Measurements from ENCODE around the gene SEC16B.

SEC16B gene, protein sequence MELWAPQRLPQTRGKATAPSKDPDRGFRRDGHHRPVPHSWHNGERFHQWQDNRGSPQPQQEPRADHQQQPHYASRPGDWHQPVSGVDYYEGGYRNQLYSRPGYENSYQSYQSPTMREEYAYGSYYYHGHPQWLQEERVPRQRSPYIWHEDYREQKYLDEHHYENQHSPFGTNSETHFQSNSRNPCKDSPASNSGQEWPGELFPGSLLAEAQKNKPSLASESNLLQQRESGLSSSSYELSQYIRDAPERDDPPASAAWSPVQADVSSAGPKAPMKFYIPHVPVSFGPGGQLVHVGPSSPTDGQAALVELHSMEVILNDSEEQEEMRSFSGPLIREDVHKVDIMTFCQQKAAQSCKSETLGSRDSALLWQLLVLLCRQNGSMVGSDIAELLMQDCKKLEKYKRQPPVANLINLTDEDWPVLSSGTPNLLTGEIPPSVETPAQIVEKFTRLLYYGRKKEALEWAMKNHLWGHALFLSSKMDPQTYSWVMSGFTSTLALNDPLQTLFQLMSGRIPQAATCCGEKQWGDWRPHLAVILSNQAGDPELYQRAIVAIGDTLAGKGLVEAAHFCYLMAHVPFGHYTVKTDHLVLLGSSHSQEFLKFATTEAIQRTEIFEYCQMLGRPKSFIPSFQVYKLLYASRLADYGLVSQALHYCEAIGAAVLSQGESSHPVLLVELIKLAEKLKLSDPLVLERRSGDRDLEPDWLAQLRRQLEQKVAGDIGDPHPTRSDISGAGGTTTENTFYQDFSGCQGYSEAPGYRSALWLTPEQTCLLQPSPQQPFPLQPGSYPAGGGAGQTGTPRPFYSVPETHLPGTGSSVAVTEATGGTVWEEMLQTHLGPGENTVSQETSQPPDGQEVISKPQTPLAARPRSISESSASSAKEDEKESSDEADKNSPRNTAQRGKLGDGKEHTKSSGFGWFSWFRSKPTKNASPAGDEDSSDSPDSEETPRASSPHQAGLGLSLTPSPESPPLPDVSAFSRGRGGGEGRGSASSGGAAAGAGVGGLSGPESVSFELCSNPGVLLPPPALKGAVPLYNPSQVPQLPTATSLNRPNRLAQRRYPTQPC

DNA sequence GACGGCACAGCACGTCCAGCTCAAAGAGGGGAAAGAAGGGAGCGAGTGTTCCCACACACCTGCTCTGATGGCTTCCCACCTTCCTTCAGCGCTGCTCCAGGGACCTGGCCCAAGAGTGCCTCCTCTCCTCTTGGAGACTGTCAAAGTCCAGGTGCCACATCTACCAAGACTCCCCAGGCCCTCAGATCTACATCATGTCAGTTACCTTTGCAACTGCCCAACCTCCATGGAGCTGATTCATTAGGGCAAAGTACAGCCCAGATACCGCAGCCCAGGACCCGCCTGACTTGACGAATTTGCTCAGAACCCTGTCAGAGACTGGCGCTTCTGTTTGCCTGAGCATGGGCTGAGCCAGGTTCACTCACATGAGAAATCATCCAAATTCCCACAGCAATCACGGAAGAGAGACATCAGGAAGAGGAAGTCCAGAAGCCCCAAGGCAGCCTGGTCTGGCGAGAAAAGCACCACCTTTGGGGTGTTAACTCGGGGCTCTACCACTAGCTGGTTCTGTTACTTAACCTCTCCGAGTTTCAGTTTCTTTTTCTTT is at the start of gene SEC16B:
Gene SEC16B (minus strand): TSS at position 234 of the 547 bp plus-strand sequence. CDS start 2,077 bp downstream, outside the sequence.
- no peak for DNase-seq (ENCODE audit: extremely low spot score)
- POLR2A ChIA-PET = no interaction called here
- TF ChIP-seq SP1 (IDR thresholded peaks at IDR 0.05) = no peak
- CTCF ChIA-PET = no interaction called here

DNA sequence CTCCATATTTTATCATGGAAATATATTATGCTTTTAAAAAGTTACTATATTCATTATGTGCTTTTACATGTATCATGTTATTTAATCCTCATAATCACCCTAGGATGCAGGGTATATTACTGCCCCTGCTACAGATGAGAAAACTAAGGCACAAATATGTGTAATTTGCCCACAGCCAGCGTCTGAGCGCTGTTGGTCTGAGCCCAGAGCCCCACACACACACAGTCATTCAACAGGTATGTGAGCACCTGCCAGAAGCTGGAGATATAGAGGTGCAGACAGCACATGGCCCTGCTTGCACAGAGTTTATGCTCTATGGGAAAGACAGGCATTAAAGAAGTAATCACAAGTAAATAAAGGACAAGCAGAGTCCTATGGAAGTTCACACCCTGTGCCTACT is 49.8 kb upstream of the SEC16B start:
- CTCF ChIA-PET = interaction anchor here (1.5 kb wide), 1 partner anchor 13 kb away, joined by 5 read pairs; no protein-coding TSS in a partner anchor
- POLR2A ChIA-PET = no interaction called here
- TF ChIP-seq SUZ12 (IDR thresholded peaks at IDR 0.05) = no peak
- no peak for TF ChIP-seq HDGF (IDR thresholded peaks at IDR 0.05; ENCODE audit: borderline replicate concordance)
- TF ChIP-seq FOXM1 (IDR thresholded peaks at IDR 0.05; ENCODE audit: borderline replicate concordance) = no peak
- TF ChIP-seq L3MBTL2 (conservative IDR thresholded peaks at IDR 0.05) = no peak
- no peak for DNase-seq (ENCODE audit: extremely low spot score)

DNA sequence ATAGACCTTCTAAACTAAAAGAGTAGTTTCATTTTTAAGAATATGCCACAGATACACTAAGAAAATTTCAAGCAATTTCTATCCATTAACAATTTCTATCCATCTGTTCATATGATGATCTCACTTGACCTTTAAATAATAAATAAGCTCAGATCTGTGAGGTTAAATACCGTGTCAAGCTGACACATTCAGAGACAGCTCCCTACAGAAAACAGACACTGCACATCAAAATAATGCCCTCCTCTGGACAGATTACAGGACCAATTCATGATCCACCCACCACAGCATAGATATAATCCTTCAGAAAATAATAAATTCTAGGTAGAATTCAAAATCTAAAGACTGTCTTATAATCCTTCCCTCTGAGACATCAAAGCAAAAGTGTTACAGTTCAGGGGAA is 49.4 kb upstream of the SEC16B start:
- ChIA-PET CTCF (interaction anchor here (1.5 kb wide), 1 partner anchor 13 kb away, joined by 5 read pairs; no protein-coding TSS in a partner anchor), POLR2A (no interaction called here)
- TF ChIP-seq ARNT (IDR thresholded peaks at IDR 0.05) = no peak
- no peak for TF ChIP-seq ELF4 (IDR thresholded peaks at IDR 0.05)
- TF ChIP-seq BHLHE40 (IDR thresholded peaks at IDR 0.05; ENCODE audit: borderline replicate concordance) = no peak
- no peak for TF ChIP-seq ZNF384 (IDR thresholded peaks at IDR 0.05)
- no peak for TF ChIP-seq CTBP1 (IDR thresholded peaks at IDR 0.05; ENCODE audit: borderline replicate concordance)
- TF ChIP-seq SP1 (IDR thresholded peaks at IDR 0.05) = no peak
- TF ChIP-seq FOXK2 (IDR thresholded peaks at IDR 0.05) = no peak
- DNase-seq (ENCODE audit: extremely low spot score) = no peak

DNA sequence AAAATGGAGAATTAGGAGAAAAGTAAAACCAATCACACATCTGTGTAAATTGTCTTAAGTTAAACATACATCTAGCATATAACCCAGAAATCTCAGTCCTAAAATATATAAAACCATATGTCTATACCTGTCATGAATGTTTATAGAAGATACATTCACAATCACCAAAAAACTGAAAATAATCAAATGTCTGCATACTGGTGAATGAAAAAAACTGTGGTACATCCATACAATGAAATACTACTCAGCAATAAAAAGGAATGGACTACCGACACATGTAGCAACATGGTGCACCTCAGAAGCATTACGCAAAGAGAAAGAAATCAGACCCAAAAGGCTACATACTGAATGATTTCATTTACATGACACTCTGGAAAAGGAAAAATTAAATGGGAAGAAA is 47.7 kb upstream of the SEC16B start:
- DNase-seq (ENCODE audit: extremely low spot score) = no peak
- ChIA-PET CTCF (no interaction called here), POLR2A (no interaction called here)
- TF ChIP-seq, protein P1, sequence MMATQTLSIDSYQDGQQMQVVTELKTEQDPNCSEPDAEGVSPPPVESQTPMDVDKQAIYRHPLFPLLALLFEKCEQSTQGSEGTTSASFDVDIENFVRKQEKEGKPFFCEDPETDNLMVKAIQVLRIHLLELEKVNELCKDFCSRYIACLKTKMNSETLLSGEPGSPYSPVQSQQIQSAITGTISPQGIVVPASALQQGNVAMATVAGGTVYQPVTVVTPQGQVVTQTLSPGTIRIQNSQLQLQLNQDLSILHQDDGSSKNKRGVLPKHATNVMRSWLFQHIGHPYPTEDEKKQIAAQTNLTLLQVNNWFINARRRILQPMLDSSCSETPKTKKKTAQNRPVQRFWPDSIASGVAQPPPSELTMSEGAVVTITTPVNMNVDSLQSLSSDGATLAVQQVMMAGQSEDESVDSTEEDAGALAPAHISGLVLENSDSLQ (IDR thresholded peaks at IDR 0.05) = no peak
- no peak for TF ChIP-seq FOXM1 (IDR thresholded peaks at IDR 0.05; ENCODE audit: borderline replicate concordance)

DNA sequence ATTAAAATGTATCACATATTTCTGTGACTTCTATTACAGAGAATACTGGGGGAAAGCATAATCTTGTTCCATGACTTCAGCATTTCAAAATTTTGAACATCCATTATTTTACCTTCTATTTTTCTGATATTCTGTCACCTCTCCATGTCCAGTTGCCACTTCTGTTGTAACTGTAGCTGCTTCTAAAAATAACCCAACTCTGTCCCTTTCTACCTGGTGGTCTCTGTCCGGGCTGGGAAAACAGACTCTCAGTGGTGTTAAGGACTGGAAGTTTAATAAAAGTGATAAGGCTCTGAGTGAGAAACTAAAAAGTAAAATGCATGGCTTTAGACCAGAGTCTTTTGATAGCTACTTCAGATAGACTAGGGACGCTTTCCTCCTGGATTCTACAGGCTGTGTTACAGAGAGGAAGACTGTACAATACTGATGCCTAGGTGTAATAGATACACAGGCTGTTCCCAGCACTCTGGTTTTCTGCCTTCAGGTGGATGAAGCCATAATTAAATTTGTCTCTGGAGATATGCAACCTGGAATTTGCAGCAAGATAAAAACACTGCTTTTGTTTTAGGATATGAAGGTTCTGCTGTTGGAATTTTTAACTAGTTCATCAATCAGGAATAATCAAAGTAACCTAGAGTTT is 42.1 kb upstream of the SEC16B start:
- CTCF ChIA-PET = no interaction called here
- no peak for TF ChIP-seq FOXA1 (IDR thresholded peaks at IDR 0.05)
- TF ChIP-seq NFRKB (IDR thresholded peaks at IDR 0.05) = no peak
- no peak for TF ChIP-seq TARDBP (IDR thresholded peaks at IDR 0.05)
- no peak for TF ChIP-seq LEF1 (IDR thresholded peaks at IDR 0.05; ENCODE audit: borderline replicate concordance)
- TF ChIP-seq CTBP1 (IDR thresholded peaks at IDR 0.05; ENCODE audit: borderline replicate concordance) = no peak
- TF ChIP-seq ELF4 (IDR thresholded peaks at IDR 0.05) = no peak
- TF ChIP-seq L3MBTL2 (conservative IDR thresholded peaks at IDR 0.05) = no peak
- TF ChIP-seq SUZ12 (IDR thresholded peaks at IDR 0.05) = no peak
- no peak for TF ChIP-seq FOXM1 (IDR thresholded peaks at IDR 0.05; ENCODE audit: borderline replicate concordance)
- DNase-seq (ENCODE audit: extremely low spot score) = no peak
- POLR2A ChIA-PET = no interaction called here

DNA sequence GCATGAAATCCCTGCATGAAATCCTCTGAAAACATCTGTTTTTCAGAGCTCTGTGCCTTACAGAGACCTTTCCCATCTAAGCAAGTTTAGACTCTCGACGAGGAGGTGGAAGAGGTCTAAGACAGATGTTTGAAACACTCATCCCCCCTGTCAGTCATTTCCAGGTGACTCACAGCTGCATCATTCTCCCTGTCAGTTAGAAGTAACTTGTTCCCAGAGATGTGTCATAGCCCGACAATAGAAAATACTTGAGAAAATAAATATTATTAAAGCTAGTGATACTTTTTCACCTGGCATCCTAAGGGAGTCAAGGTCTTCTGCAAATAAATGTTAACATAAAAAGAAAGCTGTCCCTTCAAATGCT is 41.6 kb upstream of the SEC16B start:
- ChIA-PET POLR2A (no interaction called here), CTCF (no interaction called here)
- TF ChIP-seq, protein P1 (IDR thresholded peaks at IDR 0.05) = 0 out of 2 replicates have a peak, but pooled peaks have one; percentile 16
- TF ChIP-seq FOXA1 (IDR thresholded peaks at IDR 0.05) = no peak
- DNase-seq (ENCODE audit: extremely low spot score) = no peak

DNA sequence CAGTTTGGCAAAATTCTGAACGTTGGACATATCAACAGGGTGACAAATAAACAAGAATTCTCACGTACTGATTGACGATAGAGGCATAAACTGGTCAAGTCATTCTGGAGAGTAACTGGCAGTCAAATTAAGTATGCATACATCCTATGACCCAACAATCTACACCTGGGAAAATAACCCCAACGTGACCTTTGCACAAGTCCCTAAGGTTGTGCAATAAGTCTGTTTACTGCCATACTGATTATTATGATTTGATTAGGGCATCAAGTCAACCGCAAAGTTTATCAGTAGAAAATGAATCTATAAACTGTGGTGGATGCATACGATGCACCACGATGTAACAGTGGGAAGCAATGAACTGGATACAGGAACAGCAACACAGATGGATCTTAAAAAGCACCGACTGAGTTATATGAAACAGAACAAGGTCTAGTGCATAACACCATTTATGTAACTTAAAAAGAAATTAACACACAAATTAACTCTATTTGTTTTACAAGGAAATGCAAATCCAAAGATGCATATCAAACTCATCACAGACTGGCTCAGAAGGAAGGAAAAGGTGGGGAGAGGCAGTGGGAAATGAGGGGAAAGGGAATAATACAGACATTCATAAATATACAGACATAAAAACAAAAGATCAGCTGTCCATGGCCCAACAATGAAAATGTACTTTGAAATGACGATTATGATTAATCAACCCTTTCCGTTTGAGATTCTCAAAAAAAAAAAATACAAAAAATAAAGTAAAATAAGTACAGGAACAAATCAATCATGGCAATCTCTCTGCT is 41.0 kb upstream of the SEC16B start:
- TF ChIP-seq SUZ12 (IDR thresholded peaks at IDR 0.05) (no peak), NFRKB (IDR thresholded peaks at IDR 0.05) (no peak), ELF4 (IDR thresholded peaks at IDR 0.05) (no peak), ARNT (IDR thresholded peaks at IDR 0.05) (no peak), ZNF384 (IDR thresholded peaks at IDR 0.05) (no peak), SP1 (IDR thresholded peaks at IDR 0.05) (no peak), TARDBP (IDR thresholded peaks at IDR 0.05) (no peak), BHLHE40 (IDR thresholded peaks at IDR 0.05; ENCODE audit: borderline replicate concordance) (no peak), FOXM1 (IDR thresholded peaks at IDR 0.05; ENCODE audit: borderline replicate concordance) (no peak), HDGF (IDR thresholded peaks at IDR 0.05; ENCODE audit: borderline replicate concordance) (no peak), CTBP1 (IDR thresholded peaks at IDR 0.05; ENCODE audit: borderline replicate concordance) (no peak), FOXA1 (IDR thresholded peaks at IDR 0.05) (no peak), L3MBTL2 (conservative IDR thresholded peaks at IDR 0.05) (no peak), LEF1 (IDR thresholded peaks at IDR 0.05; ENCODE audit: borderline replicate concordance) (no peak), FOXK2 (IDR thresholded peaks at IDR 0.05) (no peak)
- TF ChIP-seq, protein P1 (IDR thresholded peaks at IDR 0.05) = no peak
- no peak for DNase-seq (ENCODE audit: extremely low spot score)
- ChIA-PET CTCF (no interaction called here), POLR2A (no interaction called here)

Measured in HEK293T (cell line).